GM18498 (cell line): ENCODE data around the gene CDC37.
A peak's percentile ranks its signal among the peaks of the same experiment; 100 is the strongest.
"Not testable (repeated sequence)": the region's sequence is repeated elsewhere in the genome, so short reads cannot be mapped to it uniquely, and the experiment has no call there.

Experiments used
- ATAC-seq: cut with Tn5 transposase; IDR thresholded peaks from one replicate; pipeline ENCODE4 v1.9.1; 2021; ENCODE audit warnings: mild to moderate bottlenecking, moderate library complexity; ENCODE audit not compliant: unreplicated experiment

The CDC37 gene

DNA sequence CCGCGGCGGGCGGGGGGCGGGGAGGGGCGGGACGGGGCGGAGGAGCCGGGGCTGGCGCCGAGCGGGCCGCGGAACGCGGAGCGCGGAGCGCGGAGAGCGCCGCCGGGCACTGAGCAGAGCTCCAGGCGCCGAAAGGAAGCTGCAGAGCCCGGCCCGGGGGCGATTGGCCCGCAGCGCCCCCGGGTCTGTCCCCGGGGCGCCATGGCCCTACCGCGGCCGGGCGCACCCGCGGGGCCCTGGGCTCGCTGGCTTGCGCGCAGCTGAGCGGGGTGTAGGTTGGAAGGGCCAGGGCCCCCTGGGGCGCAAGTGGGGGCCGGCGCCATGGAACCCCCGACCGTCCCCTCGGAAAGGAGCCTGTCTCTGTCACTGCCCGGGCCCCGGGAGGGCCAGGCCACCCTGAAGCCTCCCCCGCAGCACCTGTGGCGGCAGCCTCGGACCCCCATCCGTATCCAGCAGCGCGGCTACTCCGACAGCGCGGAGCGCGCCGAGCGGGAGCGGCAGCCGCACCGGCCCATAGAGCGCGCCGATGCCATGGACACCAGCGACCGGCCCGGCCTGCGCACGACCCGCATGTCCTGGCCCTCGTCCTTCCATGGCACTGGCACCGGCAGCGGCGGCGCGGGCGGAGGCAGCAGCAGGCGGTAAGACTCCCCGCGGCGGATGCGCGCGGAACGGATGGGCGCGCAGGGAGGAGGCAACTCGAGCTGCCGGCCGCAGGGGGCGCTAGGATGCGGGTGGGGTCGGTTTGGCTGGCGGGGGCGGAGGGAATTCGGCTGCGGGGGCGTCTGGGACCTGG, 17.3 kb upstream of the CDC37 start, which contains the start of gene PDE4A:
TSS of gene PDE4A (plus strand) at position 95 of the 796 bp plus-strand sequence. CDS start at position 322, 227 bp downstream.
- no peak for ATAC-seq

DNA sequence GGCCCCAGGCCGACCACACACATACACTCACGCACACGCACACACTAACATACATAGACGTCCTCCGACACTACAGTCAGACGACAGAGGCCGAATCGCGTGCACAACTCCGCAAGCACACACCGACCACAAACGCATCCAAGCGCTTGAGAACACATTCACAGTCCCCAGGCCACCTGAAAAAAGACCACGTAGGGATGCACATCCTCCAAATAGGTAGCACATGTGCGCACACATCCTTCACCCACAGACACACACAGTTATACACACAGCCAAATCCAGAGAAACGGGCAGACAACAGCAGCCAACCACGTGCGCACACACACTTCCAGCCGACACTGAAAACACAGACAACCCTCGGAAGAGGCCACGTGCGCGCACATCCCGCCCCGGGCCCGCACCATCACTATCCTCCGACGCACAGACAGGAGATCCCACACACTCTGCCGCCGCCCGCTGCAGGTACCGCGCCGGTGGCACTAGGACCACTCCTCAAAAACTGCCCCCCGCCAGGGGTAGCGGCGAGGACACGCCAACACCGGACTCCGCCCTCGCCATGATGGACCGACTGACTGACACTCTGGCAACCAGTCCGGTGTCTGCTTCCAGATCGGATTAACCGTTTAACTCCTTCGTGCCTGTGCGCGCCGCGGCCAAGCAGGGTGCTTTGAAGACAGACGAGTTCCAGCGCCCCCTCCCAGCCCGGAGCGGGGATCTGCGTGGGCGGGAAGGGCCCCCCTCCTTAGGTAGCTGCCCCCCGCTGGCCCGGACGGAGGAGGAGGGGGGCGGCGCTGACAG, 16.5 kb upstream of the CDC37 start:
- ATAC-seq = no peak

DNA sequence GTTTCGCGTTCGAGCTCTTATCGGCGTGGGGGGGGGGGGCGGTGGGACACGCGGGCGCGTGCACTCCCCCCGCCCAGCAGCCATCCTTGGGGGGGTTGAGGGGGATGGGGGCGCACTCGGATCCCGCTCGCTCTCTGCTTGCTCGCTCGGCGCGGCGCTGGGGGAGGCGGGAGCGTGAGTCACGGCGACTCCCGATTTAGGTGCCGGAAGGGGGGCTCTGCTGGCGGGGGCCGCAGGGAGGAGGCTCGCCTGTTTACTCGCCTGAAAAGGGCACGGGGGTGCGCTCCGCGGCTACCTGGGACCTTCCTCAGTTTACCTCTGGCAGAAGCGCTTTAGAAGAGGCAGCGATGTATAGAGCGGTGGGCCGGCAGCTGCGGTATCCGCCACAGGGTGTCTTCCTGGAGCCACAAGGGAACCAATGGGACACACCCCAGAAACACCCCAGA, 15.9 kb upstream of the CDC37 start:
- ATAC-seq = no peak

DNA sequence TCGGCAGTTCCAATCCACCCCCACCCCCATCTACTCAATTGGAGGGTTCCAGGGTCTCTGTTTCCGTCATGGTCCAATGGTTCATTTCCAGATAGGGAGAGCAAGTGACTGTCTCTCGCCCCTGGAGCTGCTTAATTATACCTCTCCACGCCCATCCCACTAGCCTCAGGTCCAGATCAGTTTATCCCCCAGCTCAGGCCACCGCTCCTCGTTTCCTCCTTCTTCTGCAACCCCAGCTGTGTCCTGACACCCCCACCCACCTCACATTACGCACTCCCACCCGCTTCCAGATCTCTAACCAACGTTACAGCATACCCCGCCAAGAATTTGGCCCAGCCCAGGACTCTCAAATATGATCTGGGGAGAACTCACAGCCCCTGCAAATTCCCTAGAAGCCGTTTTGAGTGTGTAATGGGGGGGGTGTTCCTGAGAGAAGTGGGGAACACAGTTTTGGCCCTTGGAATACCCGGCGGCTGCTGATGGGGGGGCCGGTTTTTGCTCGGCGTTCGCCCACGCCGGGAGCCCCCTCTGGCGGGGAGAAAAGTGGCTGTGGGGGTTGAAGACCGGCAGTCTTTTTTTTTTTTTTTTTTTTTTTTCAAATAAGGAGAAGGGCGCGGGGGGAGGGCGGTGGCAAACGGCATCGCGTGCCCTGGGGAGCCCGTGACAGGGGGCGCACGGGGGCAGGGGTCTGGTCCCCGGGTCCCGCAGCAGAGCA, 15.3 kb upstream of the CDC37 start:
- no peak for ATAC-seq

DNA sequence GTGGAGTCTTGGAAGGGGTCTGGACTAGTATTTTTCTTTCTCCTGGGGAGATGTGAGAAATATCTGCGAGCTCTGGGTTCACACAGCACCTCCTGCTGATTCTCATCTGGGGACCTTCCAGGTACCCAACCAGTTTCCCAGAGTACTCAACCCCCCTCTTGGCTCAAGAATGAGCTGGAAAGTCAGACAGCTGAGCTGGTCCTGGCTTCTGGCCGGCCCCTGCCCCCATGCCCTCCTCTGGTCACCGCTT, 14.8 kb upstream of the CDC37 start:
- ATAC-seq = no peak

DNA sequence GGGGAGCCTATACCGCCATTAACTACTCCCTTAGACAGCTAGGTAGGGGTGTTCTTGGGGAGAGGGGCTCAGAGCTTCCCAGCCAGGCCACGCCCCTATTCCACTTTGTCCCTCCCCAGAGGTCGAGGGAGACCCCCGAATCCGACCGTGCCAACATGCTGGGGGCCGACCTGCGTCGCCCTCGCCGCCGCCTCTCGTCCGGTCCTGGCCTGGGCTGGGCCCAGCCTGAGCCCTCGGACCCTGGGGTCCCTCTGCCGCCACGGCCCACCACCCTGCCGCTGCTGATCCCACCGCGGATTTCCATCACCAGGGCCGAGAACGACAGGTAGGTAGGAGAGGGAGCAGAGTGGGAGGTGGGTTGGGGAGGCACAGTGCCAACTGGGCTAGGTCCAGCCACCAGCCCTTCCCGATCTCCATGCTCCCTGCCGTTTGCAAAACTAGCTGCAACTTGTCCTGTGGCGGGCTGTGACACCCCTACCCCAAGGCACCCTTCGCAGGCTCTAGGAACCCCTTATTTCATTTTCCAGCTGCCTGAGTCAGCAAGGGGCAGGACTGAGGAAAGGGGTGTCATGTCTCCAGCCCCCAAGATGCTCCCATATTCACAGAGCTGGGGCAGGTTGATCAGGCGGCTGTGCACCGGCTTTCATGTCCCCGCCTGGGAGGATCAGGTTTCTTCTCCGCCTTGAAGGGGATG, 14.3 kb upstream of the CDC37 start:
- ATAC-seq = no peak

DNA sequence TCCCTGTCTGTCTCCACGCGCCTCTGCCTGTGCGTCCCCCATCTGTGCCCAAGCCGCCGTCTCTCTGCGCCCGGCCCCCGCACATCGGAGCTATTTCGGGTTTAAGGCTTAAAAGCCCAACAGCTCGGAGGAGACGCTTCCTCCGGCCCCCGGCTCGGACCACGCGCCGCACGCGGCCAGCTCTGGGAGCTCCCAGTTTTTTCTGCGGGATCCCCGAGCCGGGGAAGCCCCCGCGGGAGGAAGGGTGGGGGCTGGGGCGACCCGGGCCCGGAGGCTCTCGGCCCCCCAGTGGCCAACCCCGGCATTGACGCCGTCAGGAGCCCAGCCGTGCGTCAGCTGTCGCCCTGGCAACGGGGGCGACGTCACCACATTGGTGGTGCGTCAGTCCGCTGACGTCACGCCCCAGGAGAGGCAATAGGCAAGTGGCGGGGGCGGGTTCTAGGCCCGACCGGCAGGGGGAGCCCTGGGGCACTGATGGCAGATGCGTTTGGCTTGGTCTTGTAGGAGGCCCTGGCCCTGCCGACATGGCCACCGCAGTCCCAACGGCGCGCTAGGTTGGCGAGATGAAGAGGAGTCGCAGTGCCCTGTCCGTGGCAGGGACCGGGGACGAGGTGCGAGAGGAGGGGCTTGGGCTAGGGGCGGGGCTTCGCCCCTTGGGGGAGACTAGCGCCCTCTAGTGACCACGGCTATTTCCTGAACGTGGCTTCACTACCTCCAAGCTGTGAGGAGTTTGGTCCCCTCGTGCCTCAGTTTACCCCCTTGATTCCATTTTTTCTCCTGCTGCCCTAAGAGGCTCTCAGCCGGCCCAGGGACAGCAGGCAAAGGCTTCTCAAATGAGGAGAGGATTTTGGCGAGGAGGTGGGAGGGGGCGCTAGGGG, 13.3 kb upstream of the CDC37 start:
- ATAC-seq = peak; percentile 60

DNA sequence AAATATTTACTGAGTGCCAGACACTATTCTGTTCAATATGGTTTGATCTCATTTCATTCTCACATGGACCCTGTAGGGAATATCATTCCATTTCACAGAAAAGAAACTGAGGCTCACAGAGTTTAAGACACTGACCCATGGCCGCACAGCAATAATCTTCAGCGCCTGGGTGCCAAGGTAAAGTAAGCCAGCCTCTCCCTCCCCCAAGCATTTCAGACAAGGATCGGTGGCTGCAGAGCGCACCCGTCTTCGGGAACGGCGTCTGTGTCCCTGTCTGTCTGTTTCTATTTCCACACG, 12.7 kb upstream of the CDC37 start:
- no peak for ATAC-seq

DNA sequence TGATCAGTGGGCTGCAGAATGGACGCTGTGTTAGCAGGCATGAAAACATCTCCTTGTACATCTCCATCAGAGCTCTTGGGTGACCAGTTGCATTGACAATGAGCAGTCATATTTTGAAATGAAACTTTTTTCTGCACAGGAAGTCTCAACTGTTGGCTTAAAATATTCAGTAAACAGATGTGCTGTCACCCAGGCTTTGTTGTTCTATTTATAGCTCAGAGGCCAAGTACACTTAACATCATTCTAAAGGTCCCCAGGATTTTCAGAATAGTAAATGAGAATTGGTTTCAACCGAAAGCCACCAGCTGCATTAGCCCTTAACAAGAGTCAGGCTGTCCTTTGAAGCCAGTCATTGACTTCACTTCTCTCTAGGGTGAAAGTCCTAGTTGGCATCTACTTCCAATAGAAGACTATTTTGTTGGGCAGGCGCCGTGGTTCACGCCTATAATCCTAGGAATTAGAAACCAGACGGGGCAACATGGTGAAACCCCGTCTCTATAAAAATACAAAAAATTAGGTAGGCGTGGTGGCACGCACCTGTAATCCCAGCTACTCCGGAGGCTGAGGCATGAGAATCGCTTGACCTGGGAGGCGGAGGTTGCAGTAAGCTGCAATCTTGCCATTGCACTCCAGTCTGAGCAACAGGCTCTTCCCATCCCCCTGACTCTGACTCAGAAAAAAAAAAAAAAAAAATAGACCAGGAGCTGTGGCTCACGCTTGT, 9.1 kb upstream of the CDC37 start:
- peak; percentile 55 for ATAC-seq

DNA sequence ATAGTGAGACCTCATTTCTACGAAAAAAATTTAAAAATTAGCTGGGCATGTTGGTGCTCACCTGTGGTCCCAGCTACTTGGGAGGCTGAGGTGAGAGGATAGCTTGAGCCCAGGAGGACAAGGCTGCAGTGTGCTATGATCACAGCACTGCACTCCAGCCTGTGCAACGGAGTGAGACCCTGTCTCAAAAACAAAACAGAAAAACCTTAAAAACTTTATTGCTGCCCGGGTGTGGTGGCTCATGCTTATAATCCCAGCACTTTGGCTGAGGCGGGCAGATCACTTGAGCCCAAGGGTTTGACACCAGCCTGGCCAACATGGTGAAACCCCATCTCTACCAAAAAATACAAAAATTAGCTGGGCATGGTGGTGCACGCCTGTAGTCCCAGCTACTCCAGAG, 7.9 kb upstream of the CDC37 start:
- ATAC-seq = not testable (repeated sequence)

DNA sequence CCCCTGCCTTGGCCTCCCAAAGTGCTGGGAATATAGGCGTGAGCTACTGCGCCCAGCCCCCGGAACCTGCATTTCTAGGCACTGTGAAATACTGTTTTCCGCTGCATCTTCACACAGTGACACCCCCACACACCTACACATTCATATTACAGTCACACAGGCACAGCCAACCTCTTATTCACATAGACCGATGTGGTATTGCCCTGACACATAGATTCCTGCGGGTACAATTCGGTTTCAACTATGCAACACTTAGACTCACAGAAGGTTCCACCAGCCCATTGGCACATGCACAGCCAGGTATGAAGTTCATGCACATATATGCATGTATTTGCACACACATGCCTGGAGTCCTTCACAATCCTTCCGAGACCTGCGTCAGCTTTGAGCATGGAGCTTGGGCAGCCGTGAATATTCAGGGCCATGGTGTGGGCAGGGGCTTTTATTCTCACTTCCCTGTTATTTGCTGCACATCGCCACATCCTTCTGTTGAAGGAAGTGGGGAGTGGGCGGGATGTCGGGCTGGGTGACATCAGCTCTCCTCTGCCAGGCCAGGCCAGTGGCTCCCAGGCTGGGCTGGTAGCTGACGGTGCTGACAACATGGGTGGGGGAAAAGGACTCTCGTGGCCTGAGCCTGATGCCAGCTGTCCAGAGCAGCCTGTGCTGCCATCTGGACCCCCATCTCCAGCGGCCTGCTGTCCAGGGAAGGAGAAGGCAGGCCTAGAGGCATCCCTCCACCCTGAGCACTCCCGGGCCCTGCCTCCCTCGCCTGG, 5.4 kb upstream of the CDC37 start:
- ATAC-seq = no peak

DNA sequence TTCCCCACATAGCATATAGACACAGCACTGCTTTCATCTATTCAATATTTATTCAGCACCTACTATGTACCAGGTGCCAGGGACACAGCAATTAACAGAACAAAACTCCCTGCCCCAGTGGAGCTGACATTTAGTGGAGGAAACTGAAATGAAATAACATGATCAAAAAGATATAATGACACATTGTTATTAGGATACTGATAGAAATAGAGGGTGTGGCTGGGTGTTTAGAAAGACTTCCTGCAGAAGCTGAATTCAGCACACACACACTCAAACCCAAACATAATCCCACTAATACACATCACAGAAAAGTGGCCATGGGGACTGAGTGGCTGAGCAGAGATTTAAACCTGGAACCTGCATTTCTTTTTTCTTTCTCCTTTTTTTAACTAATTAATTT, 3.8 kb upstream of the CDC37 start:
- ATAC-seq = no peak

DNA sequence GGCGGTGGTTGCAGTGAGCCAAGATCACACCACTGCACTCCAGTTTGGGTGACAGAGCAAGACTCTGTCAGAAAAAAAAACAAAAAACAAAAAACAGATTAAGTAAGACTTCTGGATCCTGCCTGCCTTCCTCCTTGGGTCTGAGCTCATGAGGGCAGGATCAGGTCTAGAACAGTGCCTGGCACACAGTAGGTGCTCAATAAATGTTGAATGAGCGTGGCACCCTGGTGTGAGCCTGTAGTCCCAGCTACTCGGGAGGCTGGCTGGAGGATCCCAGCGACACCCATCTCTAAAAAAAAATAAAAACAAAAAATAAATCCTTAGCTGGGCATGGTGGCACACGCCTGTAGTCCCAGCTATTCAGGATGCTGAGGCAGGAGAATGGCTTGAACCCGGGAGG, 2.8 kb upstream of the CDC37 start:
- no peak for ATAC-seq

DNA sequence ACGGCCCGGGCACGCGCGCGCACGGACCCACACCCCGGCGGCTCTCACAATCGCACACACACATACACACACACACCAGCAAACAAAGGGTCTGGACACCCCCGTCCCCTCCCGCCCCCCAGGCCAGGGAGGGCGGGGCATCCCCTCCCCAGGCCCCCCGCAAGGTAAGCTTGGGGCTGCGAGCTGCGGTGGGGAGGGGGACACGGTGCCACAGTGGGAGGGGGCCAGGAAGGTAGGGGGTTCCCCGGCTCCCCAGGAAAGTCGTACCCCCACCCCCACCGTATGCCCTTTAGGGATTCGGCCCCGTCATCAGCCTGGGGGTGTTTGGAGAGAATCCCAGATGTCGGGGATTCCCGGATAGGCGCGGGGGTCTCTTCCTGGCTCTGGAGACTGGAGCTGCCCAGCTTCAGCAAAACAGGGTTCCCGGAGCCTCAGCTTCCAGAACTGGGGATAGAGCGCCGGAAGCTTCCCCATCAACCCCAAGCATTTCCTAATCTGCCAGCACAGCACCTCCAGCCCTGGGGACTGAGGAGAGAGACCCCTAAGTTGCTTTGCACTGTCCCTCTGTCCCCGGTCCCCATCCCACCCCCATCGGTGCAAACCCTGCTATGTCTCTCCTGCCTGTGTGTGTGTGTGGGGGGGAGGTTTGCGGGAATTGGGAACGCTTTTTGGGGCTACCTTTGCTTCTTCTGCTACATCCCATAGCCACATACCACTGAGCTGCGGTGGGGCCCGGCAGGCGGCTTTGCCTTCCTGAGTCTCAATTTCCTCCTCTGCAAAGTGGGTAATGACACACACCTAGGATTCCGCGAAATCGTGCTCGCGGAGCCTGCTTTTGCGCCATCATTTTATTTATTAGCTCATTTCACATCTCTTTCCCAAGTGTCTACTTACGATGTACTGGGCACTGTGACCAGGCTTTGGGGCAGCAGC, 1.8 kb upstream of the CDC37 start:
- no peak for ATAC-seq

DNA sequence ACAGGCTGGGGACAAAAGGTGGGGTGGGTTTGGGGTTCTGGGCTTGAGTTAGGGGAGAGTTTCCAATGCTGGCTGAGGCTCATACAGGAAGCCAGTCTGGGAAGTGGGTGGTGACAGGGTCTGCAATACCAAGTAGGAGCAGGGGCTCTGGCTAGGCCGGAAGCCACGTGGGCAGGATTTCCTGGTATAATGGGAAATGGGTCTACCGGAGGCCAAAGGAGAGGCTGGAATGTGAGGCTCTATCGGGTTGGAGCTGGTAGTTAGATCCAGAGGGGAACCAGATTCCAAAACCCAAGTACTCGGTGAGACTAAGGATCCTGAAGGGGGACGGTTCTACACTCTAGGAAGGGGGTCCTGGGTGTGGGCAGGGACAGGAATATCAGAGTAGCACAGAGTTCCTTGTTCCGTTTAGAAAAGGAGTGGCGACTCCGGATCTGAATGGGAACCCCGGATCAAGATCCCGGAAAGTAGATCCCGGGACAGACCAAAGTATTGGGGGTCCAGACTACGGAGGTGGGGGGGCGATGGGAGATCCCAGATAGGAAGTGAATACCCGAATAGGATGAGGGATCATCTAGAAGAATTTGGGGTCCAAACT, 802 bp downstream of the CDC37 start:
- ATAC-seq = no peak

DNA sequence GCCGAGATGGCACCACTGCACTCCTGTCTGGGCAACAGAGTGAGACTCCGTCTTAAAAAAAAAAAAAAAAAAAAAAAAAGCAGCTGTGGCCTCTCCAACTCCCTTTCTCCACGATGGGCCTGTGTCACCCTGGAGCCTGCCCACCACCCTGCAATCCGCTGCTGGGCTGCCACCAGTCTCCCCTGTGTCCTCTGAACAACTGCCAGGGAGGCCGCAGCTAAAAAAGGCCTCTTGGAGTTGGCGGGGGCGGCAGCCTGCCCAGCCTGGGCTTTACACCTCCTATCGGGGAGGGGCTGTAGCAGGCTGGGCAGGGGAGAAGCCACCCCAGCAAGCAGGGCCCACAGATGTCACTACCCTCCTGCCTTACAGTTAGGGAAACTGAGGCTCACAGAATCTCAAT, 3.5 kb downstream of the CDC37 start:
- no peak for ATAC-seq

DNA sequence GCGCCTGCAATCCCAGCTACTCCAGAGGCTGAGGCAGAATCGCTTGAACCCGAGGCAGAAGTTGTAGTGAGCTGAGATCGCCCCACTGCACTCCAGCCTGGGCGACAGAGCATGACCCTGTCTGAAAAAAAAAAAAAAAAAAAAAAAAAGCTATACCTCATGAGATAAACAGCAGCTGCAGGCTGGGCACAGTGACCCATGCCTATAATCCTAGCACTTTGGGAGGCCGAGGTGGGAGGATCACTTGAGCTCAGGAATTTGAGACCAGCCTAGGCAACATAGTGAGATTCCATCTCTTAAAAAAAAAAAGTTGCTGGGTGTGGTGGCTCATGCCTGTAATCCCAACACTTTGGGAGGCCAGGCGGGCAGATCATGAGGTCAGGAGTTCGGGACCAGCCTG, 4.0 kb downstream of the CDC37 start:
- not testable (repeated sequence) for ATAC-seq

DNA sequence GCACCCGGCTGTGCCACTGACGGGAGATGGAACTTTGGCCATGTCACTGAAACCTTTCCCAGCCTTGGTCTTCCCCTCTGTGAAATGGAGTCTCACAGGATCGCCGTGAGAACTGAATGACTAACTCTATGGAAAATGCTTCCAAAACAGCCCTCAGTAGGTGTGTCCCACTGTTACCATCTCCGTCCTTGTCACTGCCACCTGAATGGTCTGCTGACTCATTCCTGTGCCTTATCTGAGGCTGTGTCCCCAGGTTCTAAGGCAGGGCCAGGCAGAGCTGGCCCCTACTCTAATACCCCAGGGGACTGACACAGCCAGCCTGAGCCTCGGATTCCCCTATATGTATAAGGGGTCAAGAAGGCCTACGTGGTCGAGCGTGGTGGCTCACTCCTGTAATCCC, 4.5 kb downstream of the CDC37 start:
- ATAC-seq = no peak
